BJ (cell line): ENCODE data around the gene CTNND2. TPM values are rescaled to one million over a fixed set of nuclear protein-coding genes. Genes with fewer than 3 reads are reported as not detected.

Source experiments
- CTCF ChIA-PET: fragments of 350-600 bp; formaldehyde crosslinking; extraction: SDS; loops from one replicate; lab custom pipeline; 2021; ENCODE audit warnings: antibody characterized with exemption, inconsistent platforms; lab: Yijun Ruan, JAX
- POLR2A ChIA-PET: fragments of 300-600 bp; sonication (Branson Sonifier 250); formaldehyde crosslinking; extraction: SDS; loops from one replicate; lab custom pipeline; 2021; ENCODE audit warnings: antibody characterized with exemption; lab: Charles Lee
- DNase-seq: peaks from one replicate; pipeline ENCODE4 v3.0.0-alpha.2; 2011; ENCODE audit warnings: low read depth
- H3K27me3 ChIP-seq: 2 replicates; pipeline ENCODE4 v1.6.0; 2011; ENCODE audit warnings: low read length; ENCODE audit not compliant: control insufficient read depth, insufficient read depth
- H3K36me3 ChIP-seq: 2 replicates; pipeline ENCODE4 v1.5.1; 2011; ENCODE audit warnings: low read length; ENCODE audit not compliant: control insufficient read depth, insufficient read depth
- H3K4me3 ChIP-seq: 2 replicates; pipeline ENCODE4 v1.5.1; 2011; ENCODE audit warnings: low read depth, mild to moderate bottlenecking, control low read depth, low read length
- polyA plus RNA-seq: library from polyadenylated mRNA; depleted of rRNA; stranded (reverse); fragments of >200 nt; gene quantifications from 2 replicates; pipeline ENCODE4 v1.2.3, GENCODE V29; 2011
- TF ChIP-seq, protein P1 (sequence below): IDR thresholded peaks from 2 replicates; pipeline ENCODE4 v1.5.1; 2011; ENCODE audit warnings: low read depth, mild to moderate bottlenecking, control low read depth, inconsistent platforms, low read length, moderate library complexity; ENCODE audit not compliant: insufficient read depth

Gene CTNND2
- polyA plus RNA-seq, 1 experiment = not detected

DNA sequence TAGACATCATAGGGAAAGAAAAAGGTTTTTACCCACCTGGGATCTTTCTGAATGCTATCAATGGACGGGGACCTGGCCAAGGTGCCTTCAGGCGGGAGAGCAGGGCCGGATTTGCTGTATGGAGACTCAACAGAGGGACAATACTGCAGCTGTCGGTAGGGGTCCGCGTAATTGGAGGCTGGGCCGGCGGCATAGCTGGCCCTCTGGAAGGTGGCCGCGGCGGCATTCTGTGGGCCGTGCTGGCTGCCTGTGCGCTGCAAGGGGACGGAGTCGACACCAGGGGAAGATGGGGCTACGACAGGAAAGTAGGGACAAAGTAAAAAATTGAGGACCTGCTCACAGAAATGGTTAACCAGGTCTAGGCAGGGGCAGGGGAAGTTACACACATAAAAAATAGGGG lies 557.9 kb downstream of the CTNND2 start:
- ChIA-PET POLR2A (no interaction called here), CTCF (no interaction called here)
- Histone ChIP-seq H3K27me3 (no peaks in the 10 kb centered on the region), H3K4me3 (no peak overlapping the region), H3K36me3 (no peaks in the 10 kb centered on the region)
- TF ChIP-seq, protein P1, sequence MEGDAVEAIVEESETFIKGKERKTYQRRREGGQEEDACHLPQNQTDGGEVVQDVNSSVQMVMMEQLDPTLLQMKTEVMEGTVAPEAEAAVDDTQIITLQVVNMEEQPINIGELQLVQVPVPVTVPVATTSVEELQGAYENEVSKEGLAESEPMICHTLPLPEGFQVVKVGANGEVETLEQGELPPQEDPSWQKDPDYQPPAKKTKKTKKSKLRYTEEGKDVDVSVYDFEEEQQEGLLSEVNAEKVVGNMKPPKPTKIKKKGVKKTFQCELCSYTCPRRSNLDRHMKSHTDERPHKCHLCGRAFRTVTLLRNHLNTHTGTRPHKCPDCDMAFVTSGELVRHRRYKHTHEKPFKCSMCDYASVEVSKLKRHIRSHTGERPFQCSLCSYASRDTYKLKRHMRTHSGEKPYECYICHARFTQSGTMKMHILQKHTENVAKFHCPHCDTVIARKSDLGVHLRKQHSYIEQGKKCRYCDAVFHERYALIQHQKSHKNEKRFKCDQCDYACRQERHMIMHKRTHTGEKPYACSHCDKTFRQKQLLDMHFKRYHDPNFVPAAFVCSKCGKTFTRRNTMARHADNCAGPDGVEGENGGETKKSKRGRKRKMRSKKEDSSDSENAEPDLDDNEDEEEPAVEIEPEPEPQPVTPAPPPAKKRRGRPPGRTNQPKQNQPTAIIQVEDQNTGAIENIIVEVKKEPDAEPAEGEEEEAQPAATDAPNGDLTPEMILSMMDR = no peak
- no peak for DNase-seq

DNA sequence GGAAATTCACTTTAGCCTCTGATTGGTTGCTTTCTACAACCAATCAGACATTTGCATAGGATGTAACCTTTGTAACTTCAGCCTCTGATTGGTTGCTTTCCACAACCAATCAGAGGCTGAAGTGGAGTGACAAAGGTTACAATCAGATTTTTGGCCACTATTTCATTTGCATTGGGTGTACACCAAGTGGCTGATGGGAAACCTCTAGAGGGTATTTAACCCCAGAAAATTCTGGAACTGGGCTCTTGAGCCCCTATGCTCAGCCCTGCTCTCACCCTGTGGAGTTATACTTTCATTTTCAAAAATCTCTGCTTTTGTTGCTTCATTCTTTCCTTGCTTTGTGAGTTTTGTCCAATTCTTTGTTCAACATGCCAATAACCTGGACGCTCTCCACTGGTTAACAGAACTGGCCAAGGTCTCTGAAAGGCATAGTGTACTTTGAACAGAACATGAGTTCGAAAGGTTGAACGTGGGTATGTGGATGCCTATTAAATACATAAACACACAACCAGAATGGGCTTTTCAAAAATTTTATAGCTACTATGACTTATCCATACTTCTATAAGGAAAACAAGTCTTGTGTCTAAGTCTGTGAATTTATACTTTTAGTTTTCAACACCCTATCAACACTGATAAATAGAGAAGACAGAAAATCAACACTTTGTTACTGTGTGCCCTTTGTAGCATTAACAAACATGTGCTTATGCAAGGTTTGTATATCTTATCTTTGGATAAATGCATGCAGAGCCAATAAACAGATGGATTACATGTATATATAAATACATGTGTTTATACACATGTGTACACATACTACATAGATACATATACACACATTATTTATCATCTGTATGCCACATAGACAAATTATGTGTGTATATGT lies 568.1 kb downstream of the CTNND2 start:
- Histone ChIP-seq H3K36me3 (no peaks in the 10 kb centered on the region), H3K27me3 (no peaks in the 10 kb centered on the region), H3K4me3 (no peak overlapping the region)
- CTCF ChIA-PET = no interaction called here
- TF ChIP-seq, protein P1 = no peak
- DNase-seq = no peak
- POLR2A ChIA-PET = no interaction called here

DNA sequence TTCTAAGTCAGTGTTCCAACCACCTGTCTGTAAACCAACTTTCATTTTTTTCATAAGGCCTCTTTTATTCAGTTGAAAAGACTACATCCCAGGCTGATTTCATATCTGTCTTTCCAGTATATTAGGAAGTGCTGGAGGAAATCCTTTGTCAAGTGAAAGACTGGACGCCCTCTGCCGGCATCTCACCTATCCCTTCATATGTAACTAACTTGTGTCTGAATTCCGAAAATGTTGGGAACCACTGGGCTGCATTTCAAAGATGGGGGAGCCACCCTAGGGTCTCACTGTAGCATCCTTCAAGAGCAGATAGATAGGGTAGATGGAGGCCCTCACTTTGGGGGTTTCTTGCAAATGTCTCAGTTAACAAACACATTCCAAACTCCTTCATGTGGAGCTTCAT lies 569.8 kb downstream of the CTNND2 start:
- Histone ChIP-seq H3K36me3 (no peaks in the 10 kb centered on the region), H3K4me3 (no peak overlapping the region), H3K27me3 (no peaks in the 10 kb centered on the region)
- ChIA-PET CTCF (no interaction called here), POLR2A (no interaction called here)
- DNase-seq = no peak
- TF ChIP-seq, protein P1 = no peak

DNA sequence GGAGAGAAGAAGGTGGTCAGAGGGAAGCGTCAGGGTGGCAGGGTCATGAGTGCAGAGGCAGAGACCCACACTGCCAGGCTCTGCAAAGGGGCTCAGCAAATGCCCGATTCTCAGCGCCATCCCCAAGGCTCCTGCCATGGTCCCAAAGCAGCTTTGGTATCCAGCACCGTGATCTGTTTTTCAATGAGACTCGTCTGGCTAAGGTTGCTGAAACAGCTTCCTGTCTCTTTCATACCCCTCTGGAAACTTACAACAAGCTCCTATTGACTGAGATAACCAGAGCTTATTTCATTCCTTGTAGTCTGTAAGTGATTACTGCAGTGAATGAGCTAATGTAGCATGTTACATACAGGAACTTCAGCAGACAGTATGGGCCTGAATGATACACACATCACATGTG lies 574.6 kb downstream of the CTNND2 start:
- ChIA-PET POLR2A (no interaction called here), CTCF (no interaction called here)
- no peak for DNase-seq
- TF ChIP-seq, protein P1 = no peak
- H3K27me3 ChIP-seq = no peaks in the 10 kb centered on the region
- H3K36me3 ChIP-seq = no peaks in the 10 kb centered on the region
- no peak overlapping the region for H3K4me3 ChIP-seq

DNA sequence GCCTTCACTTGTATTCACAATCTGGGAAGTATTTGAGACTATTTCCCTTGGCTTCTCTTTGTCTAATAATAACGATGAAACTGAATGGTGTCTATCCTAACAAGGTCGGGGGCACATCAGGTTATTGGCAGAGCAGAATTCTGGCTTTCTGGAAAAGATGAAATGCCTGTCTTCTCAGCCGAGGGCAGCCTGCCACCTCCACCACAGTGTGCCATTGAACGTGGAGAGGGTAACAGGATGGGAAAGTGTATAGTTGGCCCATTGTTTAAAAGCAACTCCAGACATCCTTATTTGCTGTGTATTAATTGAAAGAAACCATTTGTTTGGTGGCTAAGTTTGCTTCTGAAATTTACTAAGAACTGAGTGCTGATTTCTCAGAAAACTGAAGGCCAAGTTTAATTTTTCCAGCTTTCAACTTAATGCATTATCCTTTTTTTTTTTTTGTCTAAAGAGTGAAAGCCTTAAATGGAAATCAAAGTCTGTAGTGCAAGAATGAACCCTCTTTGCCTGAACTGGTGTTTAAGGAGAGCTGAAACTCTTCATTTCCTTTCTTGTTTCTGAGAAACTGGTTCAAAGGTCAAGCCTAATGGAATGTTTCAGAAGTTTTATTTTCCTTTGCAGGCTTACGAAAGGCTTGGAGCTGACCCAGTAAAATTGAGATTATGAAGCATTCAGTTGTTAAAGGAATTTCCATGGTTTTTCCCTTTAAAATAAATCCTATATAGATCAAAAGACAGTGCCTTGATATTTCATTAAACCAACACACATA lies 579.5 kb downstream of the CTNND2 start:
- no peak for DNase-seq
- CTCF ChIA-PET = no interaction called here
- Histone ChIP-seq H3K4me3 (no peak overlapping the region), H3K36me3 (no peaks in the 10 kb centered on the region), H3K27me3 (no peaks in the 10 kb centered on the region)
- POLR2A ChIA-PET = no interaction called here
- TF ChIP-seq, protein P1 = no peak
